GM12874 (cell line): ENCODE data around the gene PLVAP.

ENCODE experiments used
- TF ChIP-seq, protein P1 (sequence below): IDR thresholded peaks from 2 replicates; pipeline ENCODE4 v1.5.1; 2011; ENCODE audit warnings: low read depth, mild to moderate bottlenecking, control low read depth, low read length, moderate library complexity; ENCODE audit not compliant: insufficient read depth

Gene PLVAP

GRCh38 chr19:17359905-17360800 lies 17.0 kb downstream of the PLVAP start:
- TF ChIP-seq, protein P1, sequence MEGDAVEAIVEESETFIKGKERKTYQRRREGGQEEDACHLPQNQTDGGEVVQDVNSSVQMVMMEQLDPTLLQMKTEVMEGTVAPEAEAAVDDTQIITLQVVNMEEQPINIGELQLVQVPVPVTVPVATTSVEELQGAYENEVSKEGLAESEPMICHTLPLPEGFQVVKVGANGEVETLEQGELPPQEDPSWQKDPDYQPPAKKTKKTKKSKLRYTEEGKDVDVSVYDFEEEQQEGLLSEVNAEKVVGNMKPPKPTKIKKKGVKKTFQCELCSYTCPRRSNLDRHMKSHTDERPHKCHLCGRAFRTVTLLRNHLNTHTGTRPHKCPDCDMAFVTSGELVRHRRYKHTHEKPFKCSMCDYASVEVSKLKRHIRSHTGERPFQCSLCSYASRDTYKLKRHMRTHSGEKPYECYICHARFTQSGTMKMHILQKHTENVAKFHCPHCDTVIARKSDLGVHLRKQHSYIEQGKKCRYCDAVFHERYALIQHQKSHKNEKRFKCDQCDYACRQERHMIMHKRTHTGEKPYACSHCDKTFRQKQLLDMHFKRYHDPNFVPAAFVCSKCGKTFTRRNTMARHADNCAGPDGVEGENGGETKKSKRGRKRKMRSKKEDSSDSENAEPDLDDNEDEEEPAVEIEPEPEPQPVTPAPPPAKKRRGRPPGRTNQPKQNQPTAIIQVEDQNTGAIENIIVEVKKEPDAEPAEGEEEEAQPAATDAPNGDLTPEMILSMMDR: no peak

DNA sequence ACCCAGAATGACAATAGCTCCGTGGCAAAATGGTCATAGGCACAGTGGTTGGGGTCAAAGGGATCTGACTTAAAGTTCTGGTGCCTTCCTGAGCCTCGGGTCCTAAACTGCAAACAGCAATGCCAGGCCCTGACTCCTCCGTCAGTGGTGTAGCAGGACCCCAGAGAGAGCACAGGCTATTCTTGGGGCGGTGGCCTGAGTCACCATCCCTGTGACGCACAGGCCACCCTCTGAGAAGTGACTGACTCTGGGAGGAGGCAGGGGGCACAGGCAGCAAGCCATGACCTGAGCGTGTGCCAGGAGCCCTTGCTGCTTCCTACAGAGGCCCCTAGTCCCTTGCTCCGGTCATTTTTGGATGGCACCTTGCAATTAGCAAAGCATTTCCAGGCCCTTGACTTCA lies 18.7 kb downstream of the PLVAP start:
- TF ChIP-seq, protein P1: no peak

GRCh38 chr19:17357724-17358123 lies 19.4 kb downstream of the PLVAP start:
- TF ChIP-seq, protein P1: no peak

GRCh38 chr19:17357078-17357666 lies 20.0 kb downstream of the PLVAP start:
- TF ChIP-seq, protein P1: no peak

DNA sequence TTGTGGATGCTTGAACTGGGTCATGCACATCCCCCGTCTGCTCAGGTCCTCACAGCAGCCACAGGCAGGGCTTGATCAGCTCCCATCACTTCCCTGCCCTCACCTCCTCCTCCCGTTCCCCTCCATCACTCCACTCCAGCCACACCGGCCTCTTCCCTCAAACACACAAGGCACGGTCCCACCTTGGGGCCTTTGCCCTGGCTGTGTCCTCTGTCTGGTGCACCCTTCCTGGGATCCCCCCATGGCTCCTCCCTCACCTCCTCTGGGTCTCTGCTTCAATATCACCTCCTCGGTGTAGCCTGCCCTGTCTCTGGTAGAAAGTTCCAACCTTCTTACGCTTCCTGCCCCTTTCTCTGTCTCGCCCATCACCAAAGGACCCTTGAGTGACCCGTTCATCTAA lies 23.8 kb downstream of the PLVAP start:
- TF ChIP-seq, protein P1: no peak

DNA sequence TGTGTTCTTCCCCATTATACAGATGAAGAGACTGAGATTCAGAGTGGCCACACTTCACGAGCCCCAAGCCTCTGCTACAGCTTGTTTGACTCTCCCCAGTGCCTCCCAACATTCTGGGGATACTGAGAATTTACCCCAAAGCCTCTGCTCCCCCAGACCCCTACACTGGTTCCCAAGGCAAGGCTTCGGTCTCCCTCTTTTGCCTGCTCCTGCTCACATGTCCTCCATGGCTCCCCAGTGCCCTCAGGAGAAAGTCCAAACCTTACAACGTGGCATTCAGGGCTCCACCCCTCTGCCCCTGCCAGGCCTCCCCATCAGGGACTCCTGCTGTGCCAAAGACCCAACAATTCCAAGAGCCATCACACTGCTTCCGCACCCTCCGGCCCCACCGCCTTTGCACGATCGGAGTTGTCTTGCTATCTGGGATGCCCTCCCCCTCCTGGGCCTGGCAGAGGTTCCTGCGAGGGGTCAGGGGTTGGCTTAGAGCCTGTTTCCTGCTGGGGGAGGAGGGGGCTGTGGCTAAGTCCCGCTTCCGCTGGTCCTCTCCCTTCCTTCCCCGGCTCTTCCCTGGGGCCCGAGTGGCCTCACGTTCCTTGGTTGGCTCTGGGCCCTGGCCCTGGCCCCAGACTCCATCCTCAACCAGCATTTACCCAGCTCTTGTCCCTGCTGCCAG lies 24.4 kb downstream of the PLVAP start:
- TF ChIP-seq, protein P1: no peak

- TF ChIP-seq, protein P1: no peak
These were observed 25.2 kb downstream of the PLVAP start for GRCh38 chr19:17351815-17352435.
